NCI-H2029 (cell line): Measurements from ENCODE around the gene SLC16A4.

Experiments used
- DNase-seq: peaks from one replicate; lab custom pipeline; 2025; lab: John Stamatoyannopoulos, UW

SLC16A4 gene

DNA sequence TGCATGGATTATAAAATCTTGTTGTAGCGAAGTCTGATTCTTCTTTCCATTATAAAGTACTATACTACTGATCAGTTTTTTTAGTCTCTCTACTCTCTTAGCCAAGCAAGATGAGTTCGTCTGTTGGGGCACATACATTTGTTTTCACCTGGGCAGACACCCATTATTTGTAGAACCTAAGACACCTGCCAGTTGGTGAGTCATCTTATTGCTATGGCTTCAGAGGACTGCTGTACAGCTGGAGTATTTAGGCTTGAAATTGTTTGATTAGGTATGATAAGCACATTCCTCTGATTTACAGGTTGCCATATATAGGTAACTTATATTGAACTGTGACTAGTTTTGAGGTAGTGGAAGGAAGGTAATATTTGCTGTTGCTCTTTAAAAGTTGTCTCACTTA lies 34.4 kb downstream of the SLC16A4 start:
- peak; percentile 16 for DNase-seq

DNA sequence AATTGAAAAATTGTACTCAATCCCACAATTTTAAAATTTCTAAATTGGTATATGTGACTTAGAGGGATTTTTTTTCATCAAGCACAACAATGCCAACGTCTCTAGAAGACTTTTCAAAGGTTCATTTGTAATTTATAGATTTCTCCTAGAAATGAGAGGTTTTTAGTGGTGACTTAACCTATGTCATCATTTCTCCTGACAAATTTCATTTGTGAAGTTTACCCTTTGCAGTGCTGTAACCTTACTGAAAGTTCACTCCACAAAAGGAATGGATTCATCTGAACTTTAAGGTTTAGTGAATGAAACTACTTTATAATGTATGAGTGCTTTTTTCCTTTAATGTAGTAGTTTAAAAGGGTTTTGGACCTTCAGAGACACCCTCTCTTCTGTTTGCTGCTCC lies 35.5 kb downstream of the SLC16A4 start:
- no peak for DNase-seq

DNA sequence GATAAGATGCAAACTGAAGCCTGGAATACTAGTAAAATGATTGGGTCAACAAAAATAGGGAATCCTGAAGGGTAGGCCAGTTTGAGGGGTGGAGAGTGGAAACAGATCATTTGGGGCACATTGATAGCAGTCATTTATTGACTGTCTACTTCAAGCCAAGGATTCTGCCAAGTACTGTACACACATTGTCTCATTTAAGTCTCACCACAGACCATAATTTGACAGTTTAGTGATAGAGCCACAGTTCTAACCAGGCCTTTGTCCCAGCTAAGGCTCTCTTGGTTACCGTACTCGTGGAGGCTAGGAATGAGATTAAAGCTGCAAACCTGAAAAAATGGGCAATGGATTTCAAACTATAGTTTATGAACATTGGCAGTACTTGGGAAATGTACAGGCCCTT lies 40.5 kb downstream of the SLC16A4 start:
- no peak for DNase-seq

DNA sequence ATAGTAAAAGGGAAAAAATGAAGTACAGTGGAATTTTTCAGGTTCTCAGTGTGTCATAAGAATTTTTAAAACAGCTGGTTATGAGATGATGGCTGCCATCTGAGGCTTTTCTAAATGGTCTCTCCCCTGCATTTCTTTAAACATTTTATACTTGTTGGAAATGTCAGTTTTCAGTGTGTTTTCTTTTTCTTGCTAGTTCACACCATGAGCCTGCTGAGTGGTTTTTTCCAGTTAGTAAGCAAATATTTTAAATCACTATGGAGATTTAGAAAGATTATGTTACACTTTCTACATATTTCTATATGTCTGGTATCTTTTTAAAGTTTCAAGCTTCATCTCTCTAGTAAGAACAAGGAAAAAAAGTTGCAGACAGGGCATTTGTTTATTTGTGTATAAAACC lies 42.1 kb downstream of the SLC16A4 start:
- DNase-seq = no peak

DNA sequence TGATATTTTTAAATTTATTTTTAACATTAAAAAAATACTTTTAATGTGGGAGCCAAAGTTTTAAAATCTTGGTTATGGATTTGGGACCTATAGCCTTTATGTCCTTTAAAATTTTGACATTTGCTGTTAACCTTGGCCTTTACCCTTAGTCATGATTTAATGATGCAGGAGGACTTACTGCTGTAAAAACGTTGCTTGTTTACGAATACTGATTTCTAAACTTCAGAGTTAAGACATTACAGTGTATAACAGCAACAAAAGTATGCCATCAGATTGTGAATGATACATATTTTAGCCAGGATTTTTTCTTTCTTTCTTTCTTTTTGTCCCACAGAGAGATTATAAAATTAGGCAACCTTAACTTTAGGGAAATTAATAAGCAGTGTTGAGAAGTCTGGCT lies 42.8 kb downstream of the SLC16A4 start:
- DNase-seq = no peak

DNA sequence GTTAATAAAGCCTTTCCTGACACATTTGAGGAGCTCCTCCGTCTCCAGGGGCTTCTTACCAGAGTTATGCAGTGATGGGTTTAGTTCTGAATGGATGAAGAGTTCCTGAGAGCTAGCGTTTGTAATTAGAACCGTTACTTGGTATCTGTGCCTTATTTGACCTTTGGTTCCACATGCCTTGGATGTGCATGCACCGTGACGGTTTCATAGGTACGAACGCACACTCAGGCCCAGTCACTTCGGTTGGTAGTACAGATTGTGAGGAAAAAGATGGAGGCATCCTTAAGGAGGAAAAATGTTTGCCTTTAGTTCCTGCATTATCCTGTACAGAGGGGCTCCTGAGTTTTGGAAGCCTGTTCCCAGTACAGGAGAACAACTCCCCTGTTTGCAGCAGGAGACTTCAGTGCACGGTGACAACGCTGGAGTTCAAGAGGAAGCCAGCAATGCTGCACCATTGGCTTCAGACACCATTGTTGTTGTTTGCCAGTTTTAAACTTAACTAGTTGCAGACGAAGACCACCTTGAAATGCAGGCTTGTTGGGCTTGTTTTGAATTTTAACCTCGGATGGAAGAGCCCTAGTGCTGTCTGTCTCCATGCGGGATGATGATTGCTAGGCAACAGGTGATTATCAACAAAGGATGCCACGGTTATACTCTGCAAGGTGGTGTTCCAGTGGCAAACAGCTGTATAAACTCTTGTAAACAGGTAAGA lies 43.5 kb downstream of the SLC16A4 start:
- DNase-seq = no peak

DNA sequence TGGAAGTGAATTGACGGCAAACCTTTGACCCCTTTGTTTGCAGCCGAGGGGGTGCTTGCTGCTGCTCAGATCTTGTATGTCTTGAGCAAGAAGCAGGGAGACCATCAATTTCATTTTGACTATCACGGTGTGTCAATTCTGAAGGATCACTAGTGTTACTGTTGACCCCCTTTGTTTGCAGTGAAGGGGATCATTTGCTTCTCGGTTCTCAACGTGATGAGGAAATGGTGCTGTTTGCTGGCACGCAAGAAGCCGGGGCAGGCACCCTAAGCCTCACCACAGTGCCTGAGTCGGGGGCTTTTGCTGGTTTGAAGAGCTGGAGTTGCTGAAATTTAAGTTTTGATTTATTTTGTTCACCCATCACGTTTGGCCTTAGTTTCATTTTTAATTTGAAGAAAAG lies 44.1 kb downstream of the SLC16A4 start:
- no peak for DNase-seq

DNA sequence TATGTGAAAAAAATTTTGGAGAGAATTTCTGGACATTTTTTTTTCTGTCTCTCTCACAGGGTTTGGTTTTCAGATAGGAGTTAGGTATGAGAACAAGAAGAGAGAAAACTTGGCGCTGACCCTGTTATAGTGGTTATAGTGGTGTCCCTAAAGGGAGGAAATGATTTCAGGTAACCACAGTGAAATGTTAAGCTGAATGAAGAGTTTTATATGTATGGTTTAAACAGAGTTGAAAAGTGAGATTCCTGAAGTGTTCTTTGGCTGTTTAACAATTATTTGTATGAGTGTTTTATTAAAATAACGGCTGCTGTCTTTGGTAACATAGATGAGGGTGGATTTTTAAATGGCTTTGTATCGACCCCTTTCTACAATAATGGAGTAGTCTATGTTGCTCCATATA lies 45.3 kb downstream of the SLC16A4 start:
- no peak for DNase-seq

DNA sequence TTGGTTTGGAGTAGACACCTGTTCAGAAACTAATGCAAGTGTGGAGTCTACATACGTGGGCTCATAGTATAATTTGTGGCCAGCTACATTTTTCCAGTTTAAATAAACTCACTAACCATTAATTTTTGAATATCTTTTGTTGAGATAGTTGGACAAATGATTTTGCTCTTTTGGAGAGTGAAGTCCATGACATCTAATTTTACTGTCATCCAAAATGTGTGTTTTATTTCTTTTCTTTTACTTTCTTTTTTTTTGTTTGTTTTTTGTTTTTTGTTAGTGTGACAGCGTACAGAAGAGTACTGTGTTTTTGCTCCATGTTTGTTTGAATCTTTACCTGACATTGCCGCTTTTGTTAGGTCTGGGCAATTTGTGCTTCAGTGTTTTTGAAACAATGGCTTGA lies 46.7 kb downstream of the SLC16A4 start:
- DNase-seq = no peak

DNA sequence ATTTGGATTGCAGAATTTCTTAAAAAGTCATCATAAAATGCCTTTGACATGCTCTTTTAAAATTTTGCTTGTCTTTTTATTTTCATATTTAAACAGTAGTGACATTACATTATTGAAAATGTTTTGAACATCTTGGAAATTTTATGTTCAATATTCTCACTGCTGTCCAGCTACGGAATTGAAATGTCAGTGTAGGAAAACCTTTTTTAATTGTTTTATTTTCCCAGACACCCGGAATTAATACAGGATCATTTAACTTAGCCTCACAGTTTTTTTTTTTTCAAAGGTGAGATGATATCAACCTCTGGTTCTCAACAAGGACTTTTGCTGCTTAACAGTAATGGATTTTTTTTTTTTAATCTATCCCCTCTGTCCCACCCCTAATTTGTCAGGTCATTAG lies 47.6 kb downstream of the SLC16A4 start:
- DNase-seq = no peak

DNA sequence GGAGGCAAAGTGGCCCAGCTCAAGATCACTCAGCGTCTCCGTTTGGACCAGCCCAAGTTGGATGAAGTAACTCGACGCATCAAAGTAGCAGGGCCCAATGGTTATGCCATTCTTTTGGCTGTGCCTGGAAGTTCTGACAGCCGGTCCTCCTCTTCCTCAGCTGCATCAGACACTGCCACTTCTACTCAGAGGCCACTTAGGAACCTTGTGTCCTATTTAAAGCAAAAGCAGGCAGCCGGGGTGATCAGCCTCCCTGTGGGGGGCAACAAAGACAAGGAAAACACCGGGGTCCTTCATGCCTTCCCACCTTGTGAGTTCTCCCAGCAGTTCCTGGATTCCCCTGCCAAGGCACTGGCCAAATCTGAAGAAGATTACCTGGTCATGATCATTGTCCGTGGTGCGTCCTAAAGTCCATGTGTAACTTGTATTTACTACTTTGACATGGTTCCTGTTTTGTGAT lies 48.9 kb downstream of the SLC16A4 start:
- no peak for DNase-seq

DNA sequence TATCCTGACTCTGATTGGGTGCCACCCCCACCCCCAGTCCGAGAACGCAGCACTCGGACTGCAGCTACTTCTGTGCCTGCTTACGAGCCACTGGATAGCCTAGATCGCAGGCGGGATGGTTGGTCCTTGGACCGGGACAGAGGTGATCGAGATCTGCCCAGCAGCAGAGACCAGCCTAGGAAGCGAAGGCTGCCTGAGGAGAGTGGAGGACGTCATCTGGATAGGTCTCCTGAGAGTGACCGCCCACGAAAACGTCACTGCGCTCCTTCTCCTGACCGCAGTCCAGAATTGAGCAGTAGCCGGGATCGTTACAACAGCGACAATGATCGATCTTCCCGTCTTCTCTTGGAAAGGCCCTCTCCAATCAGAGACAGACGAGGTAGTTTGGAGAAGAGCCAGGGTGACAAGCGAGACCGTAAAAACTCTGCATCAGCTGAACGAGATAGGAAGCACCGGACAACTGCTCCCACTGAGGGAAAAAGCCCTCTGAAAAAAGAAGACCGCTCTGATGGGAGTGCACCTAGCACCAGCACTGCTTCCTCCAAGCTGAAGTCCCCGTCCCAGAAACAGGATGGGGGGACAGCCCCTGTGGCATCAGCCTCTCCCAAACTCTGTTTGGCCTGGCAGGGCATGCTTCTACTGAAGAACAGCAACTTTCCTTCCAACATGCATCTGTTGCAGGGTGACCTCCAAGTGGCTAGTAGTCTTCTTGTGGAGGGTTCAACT lies 49.5 kb downstream of the SLC16A4 start:
- no peak for DNase-seq

DNA sequence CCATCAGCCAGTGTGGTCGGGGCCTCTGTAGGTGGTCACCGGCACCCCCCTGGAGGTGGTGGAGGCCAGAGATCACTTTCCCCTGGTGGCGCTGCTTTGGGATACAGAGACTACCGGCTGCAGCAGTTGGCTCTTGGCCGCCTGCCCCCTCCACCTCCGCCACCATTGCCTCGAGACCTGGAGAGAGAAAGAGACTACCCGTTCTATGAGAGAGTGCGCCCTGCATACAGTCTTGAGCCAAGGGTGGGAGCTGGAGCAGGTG lies 50.7 kb downstream of the SLC16A4 start:
- no peak for DNase-seq

DNA sequence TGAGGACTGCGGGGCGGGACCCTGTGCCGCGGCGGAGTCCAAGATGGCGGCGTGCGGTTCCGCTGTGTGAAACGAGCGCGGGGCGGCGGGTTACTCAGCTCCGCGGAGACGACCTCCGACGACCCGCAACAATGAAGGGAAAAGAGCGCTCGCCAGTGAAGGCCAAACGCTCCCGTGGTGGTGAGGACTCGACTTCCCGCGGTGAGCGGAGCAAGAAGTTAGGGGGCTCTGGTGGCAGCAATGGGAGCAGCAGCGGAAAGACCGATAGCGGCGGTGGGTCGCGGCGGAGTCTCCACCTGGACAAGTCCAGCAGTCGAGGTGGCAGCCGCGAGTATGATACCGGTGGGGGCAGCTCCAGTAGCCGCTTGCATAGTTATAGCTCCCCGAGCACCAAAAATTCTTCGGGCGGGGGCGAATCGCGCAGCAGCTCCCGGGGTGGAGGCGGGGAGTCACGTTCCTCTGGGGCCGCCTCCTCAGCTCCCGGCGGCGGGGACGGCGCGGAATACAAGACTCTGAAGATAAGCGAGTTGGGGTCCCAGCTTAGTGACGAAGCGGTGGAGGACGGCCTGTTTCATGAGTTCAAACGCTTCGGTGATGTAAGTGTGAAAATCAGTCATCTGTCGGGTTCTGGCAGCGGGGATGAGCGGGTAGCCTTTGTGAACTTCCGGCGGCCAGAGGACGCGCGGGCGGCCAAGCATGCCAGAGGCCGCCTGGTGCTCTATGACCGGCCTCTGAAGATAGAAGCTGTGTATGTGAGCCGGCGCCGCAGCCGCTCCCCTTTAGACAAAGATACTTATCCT lies 51.2 kb downstream of the SLC16A4 start:
- no peak for DNase-seq

DNA sequence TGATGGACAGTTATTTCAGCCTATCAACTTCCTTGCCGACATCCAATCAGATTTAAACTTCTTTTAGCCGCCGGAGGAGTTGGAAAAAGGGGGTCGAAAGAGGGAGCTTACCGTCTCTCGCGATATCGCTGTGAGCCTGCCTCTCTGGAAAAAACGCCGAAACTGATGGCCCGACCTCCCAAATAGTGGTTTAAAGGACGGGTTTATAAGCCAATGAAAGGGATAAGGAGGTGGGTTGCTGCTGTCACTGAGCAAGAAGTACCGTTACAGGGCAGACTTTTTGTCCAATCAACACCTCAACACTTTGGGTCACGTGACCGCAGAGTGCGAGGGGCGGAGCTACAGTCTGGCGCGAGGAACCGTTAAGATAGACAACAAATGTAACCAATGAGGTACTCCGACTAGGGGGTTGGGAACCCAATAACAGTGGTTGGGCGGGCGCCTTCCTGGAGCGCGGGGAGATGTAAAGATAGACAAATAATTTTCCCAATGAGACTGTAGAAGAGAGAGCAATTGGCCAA lies 51.9 kb downstream of the SLC16A4 start, which contains the start of gene RBM15:
TSS of gene RBM15 (plus strand) at position 492 of the 521 bp plus-strand sequence. CDS start at position 521, 29 bp downstream.
- DNase-seq = peak; percentile 99

DNA sequence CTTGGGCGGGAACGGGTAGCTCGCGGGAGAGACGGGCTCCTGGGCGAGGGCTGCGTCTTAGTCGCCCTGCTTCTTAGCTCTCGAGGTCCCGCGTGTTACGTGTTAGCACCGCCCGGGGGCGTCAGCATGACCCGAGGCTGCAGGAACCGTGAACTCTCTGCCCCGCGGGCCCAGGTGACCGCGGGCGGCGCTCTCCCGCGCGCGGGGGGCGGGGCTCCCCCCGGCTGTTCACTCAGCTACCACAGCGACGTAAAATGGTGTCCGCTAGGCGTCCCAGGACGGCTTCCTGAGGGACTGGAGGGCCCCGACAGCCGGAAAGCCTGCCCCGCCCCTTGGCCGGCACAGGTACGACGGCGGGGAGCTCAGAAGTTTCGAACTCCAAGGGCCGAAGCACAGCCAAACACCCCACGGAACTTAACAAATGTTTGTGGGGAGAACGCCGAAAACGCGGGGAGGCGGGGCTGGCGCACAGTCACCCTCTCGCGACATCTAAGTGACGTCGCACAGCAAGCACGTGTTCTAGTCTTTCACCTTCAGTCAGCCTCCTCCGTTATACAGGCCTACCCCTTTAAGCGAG lies 52.4 kb downstream of the SLC16A4 start:
- peak; percentile 91 for DNase-seq

DNA sequence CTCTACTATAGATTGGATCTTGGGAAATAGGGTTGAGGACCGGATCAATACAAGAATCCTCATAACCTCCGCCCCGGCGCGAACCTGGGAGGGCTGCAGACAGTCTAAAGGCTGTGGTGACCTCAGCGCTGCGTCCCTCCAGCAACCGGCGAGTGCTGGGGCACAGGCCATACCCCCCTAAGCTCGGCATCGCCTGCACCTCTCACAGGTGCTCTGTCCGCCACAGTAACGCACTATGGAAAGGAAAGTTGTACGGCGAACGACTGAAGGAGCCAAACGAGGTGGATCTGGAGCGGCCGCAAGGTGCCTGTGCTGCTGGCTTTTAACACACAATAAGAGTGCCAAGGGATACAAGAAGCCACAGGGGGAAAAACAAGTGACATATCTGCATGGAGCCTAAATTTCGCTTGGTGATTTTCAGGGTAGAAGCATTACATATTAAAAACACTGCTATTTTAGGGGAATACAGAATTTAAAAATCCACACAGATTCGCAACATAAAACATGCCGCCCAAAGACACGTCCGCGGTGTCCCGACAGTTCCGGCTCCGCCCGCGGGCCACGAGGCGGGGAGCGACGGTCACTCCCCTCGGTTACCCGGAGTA lies 53.0 kb downstream of the SLC16A4 start:
- no peak for DNase-seq

DNA sequence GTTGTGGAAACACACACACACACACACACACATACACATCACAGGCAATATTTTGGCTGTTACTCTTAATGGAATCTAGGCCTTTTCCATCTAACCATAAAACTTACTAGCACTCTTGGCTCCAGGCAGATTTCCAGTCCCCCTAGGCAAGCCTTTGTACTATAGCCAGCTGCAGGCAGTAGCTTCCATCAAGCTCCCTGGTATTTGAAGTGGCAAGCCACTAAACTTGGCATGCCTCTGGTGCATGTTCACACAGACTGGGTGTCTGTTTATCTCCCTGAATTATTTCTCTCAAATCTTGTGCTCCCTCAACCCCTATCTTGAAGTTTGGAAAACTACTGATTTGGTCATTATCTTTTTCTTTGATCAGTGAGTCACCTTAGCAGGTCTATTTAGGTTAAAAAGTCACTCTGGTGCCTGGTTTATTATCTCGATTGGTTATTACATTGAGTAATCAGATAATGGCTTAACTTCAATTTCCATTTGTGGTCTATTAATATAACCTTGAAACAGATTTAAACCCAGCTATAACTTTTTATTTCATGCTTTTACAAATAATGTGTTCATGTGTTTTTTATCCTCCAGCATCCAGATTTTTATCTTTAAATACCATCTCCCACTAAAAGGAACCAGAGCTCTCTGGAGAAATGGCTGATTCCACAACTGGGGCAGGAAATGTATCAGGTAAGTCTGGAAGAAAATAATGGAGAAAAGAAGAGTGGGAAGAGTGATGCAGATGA lies 54.4 kb downstream of the SLC16A4 start:
- no peak for DNase-seq

DNA sequence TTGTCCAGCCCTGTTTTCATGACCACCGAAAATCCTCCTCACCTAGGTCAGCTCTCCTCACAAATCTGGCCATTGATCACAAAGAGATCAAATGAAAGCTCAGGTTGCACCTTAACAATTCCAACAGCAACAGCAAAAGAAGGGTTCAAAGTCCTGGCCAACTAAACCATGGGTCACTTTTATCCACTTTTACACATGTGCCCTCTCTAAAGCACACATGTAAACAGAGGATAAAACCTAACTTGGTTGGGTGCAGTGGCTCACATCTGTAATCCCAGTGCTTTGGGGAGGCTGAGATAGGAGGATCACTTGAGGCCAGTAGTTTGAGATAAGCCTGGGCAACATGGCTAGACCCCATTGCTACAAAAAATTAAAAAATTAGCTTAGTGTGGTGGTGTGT lies 55.6 kb downstream of the SLC16A4 start:
- DNase-seq = no peak

DNA sequence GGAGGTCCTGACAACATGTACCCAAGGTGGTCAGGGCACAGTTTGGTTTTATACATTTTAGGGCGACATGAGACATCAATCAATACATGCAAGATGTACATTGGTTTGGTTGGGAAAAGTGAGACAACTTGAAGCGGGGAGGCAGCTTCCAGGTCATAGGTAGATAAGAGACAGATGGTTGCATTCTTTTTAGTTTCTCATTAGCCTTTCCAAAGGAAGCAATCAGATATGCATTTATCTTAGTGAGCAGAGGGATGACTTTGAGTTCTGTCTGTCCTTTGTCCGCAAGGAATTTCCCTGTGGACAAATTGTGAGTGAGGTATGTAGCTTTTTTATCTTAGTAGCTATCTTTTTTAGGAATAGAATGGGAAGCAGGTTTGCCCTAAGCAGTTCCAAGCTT lies 62.1 kb downstream of the SLC16A4 start:
- DNase-seq = no peak

DNA sequence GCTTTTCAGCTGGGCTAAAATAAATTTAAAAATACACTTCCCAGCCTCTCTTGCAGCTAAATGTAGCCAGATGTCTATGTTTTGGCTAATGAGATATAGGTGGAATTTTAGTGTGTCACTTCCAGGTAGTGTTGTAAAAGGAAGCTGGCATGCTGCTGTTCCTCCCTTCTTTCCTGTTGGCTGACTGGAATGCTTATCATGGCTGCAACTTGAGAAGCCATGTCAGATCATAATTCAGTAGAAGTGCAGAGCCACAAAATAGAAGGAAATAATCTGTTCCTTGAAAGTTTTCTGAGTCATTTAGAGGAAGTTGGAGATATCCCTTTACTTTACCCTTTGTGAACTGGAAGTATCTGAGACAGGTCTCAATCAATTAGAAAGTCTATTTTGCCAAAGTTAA lies 62.6 kb downstream of the SLC16A4 start:
- DNase-seq = no peak
